ENCODE measurements around the gene DNAJC6. TPM values are rescaled to one million over a fixed set of nuclear protein-coding genes. Genes with fewer than 3 reads are reported as not detected.

DNAJC6 gene
- polyA plus RNA-seq, 1 donor (not counting 4 experiments of a cell fraction or from before 2014, with no cell fraction given): 7.7 TPM

DNA sequence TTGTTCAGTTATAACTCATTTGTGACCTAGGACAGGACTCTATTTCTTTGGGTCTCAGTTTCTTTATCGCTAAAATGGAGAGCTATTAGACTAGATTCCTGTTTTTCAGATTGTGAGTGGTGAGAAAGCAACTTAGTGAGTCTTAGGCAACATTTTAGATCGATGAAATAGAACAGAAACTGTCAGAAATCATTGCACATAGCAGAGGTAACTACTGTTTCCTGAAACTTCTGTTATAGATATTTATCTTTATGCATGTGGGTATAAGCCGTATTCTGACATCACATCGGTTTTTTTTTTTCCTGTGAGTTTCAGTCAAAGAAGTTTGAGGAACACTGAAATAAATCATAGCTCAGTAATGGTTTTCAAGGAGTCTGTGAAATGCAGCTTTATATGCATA is 42.1 kb upstream of the DNAJC6 start:
- Histone ChIP-seq H3K36me3 (ENCODE audit: control insufficient read depth in 2 of 2, extremely low read depth in 1 of 2, insufficient read depth in 2 of 2, low read length in 2 of 2) (no peaks in the 10 kb centered on the region), H3K27ac (ENCODE audit: control insufficient read depth, insufficient read depth, low read length) (no peak overlapping the region), H3K79me2 (ENCODE audit: control insufficient read depth, insufficient read depth, low read length) (no peaks in the 10 kb centered on the region), H4K20me1 (ENCODE audit: control insufficient read depth, extremely low read depth, insufficient read depth, low read length) (no peaks in the 10 kb centered on the region), H3K9ac (ENCODE audit: control insufficient read depth, extremely low read depth, insufficient read depth, low read length) (no peak overlapping the region), H3K9me3 (ENCODE audit: control insufficient read depth, low read depth, low read length) (no peaks in the 10 kb centered on the region), H3K4me2 (ENCODE audit: control insufficient read depth, extremely low read depth, insufficient read depth, low read depth, low read length) (no peak overlapping the region), H3K9me1 (ENCODE audit: control insufficient read depth, extremely low read depth, insufficient read depth, low read length) (no peaks in the 10 kb centered on the region), H3K4me3 (ENCODE audit: control insufficient read depth in 2 of 3, extremely low read depth in 1 of 3, insufficient read depth in 2 of 3, low read depth in 1 of 3, low read length in 3 of 3) (no peak overlapping the region), H3K4me1 (ENCODE audit: control insufficient read depth, extremely low read depth, insufficient read depth, low read length) (peaks cover 14% of the 10 kb centered on the region), H2AFZ (ENCODE audit: control insufficient read depth, low read length) (no peak overlapping the region), H3K27me3 (ENCODE audit: control insufficient read depth, extremely low read depth, insufficient read depth, low read length) (no peaks in the 10 kb centered on the region)
- no peak for TF ChIP-seq CTCF (optimal IDR thresholded peaks at IDR 0.05 in 1 of 3, IDR thresholded peaks at IDR 0.05 in 1 of 3, conservative IDR thresholded peaks at IDR 0.05 in 1 of 3; ENCODE audit: extremely low read depth in 1 of 3, insufficient read depth in 2 of 3, low read length in 3 of 3)
- no peak for FAIRE-seq
- no peak for DNase-seq (ENCODE audit: low read depth, low spot score)
- dilution Hi-C loops (cut with MboI; ENCODE audit: extremely low pct_ligation_motif_present, low sequenced_read_pairs): no loop called here

- Histone ChIP-seq H2AFZ (ENCODE audit: control insufficient read depth, low read length) (no peak overlapping the region), H3K79me2 (ENCODE audit: control insufficient read depth, insufficient read depth, low read length) (no peaks in the 10 kb centered on the region), H3K4me1 (ENCODE audit: control insufficient read depth, extremely low read depth, insufficient read depth, low read length) (peaks cover 14% of the 10 kb centered on the region), H3K27me3 (ENCODE audit: control insufficient read depth, extremely low read depth, insufficient read depth, low read length) (no peaks in the 10 kb centered on the region), H3K9ac (ENCODE audit: control insufficient read depth, extremely low read depth, insufficient read depth, low read length) (no peak overlapping the region), H3K9me3 (ENCODE audit: control insufficient read depth, low read depth, low read length) (no peaks in the 10 kb centered on the region), H3K36me3 (ENCODE audit: control insufficient read depth in 2 of 2, extremely low read depth in 1 of 2, insufficient read depth in 2 of 2, low read length in 2 of 2) (no peaks in the 10 kb centered on the region), H4K20me1 (ENCODE audit: control insufficient read depth, extremely low read depth, insufficient read depth, low read length) (no peaks in the 10 kb centered on the region), H3K4me3 (ENCODE audit: control insufficient read depth in 2 of 3, extremely low read depth in 1 of 3, insufficient read depth in 2 of 3, low read depth in 1 of 3, low read length in 3 of 3) (no peak overlapping the region), H3K4me2 (ENCODE audit: control insufficient read depth, extremely low read depth, insufficient read depth, low read depth, low read length) (no peak overlapping the region), H3K27ac (ENCODE audit: control insufficient read depth, insufficient read depth, low read length) (no peak overlapping the region), H3K9me1 (ENCODE audit: control insufficient read depth, extremely low read depth, insufficient read depth, low read length) (no peaks in the 10 kb centered on the region)
- DNase-seq (ENCODE audit: low read depth, low spot score) (no peak), FAIRE-seq (no peak)
- dilution Hi-C loops (cut with MboI; ENCODE audit: extremely low pct_ligation_motif_present, low sequenced_read_pairs): no loop called here
- no peak for TF ChIP-seq EZH2 (IDR thresholded peaks at IDR 0.05; ENCODE audit: low read length)
- no peak for TF ChIP-seq CTCF (optimal IDR thresholded peaks at IDR 0.05 in 1 of 3, IDR thresholded peaks at IDR 0.05 in 1 of 3, conservative IDR thresholded peaks at IDR 0.05 in 1 of 3; ENCODE audit: extremely low read depth in 1 of 3, insufficient read depth in 2 of 3, low read length in 3 of 3)
These were observed 41.7 kb upstream of the DNAJC6 start for GRCh38 chr1:65267683-65268082.

Data from keratinocyte (primary cell).